CD4-positive, alpha-beta T cell treated with Interleukin-4 for 1 hour (primary cell): ENCODE results near the gene FAM174B.

ENCODE experiments used
- DNase-seq, 2 donors: peaks; one replicate each; pipeline ENCODE4 v3.0.0-alpha.2; 2020 to 2022

FAM174B gene

GRCh38 chr15:92655178-92655995 is at the start of gene FAM174B:
TSS of gene FAM174B (minus strand) at chr15:92655775.
- no peak for DNase-seq

- no peak for DNase-seq
These were observed 40.5 kb upstream of the FAM174B start for GRCh38 chr15:92696096-92696495.

- no peak for DNase-seq
These were observed 38.2 kb upstream of the FAM174B start for GRCh38 chr15:92693691-92694331.

- DNase-seq = no peak
These were observed 34.8 kb upstream of the FAM174B start for GRCh38 chr15:92690395-92690794.

GRCh38 chr15:92687746-92688145 is 32.2 kb upstream of the FAM174B start:
- no peak for DNase-seq

- DNase-seq = no peak
These were observed 31.6 kb upstream of the FAM174B start for GRCh38 chr15:92687195-92687602.

GRCh38 chr15:92683511-92683834 is 27.9 kb upstream of the FAM174B start:
- DNase-seq = no peak

- DNase-seq = no peak
These were observed 27.4 kb upstream of the FAM174B start for GRCh38 chr15:92682741-92683510.

- DNase-seq = no peak
These were observed 25.6 kb upstream of the FAM174B start for GRCh38 chr15:92681141-92681631.

- DNase-seq = no peak
These were observed 22.4 kb upstream of the FAM174B start for GRCh38 chr15:92677999-92678398.

- no peak for DNase-seq
These were observed 21.0 kb upstream of the FAM174B start for GRCh38 chr15:92676561-92676960.

- DNase-seq = no peak
These were observed 19.9 kb upstream of the FAM174B start for GRCh38 chr15:92675485-92675884.

- no peak for DNase-seq
These were observed 18.8 kb upstream of the FAM174B start for GRCh38 chr15:92674347-92674746.

- no peak for DNase-seq
These were observed 16.5 kb upstream of the FAM174B start for GRCh38 chr15:92672102-92672501.

GRCh38 chr15:92671406-92671805 is 15.8 kb upstream of the FAM174B start:
- DNase-seq = no peak

- DNase-seq = no peak
These were observed 15.0 kb upstream of the FAM174B start for GRCh38 chr15:92670621-92671020.

- DNase-seq = no peak
These were observed 13.9 kb upstream of the FAM174B start for GRCh38 chr15:92669432-92669831.

GRCh38 chr15:92668620-92669019 is 13.0 kb upstream of the FAM174B start:
- DNase-seq = no peak

- DNase-seq = no peak
These were observed 12.5 kb upstream of the FAM174B start for GRCh38 chr15:92667970-92668485.

GRCh38 chr15:92667287-92667904 is 11.8 kb upstream of the FAM174B start:
- DNase-seq = no peak

GRCh38 chr15:92666780-92667179 is 11.2 kb upstream of the FAM174B start:
- DNase-seq = no peak

- no peak for DNase-seq
These were observed 9.6 kb upstream of the FAM174B start for GRCh38 chr15:92665100-92665555.
